HG03139 (cell line): ENCODE data around the gene PAFAH2.

Source experiments
- ATAC-seq: cut with Tn5 transposase; IDR thresholded peaks from one replicate; pipeline ENCODE4 v1.9.1; 2021; ENCODE audit not compliant: unreplicated experiment

PAFAH2 gene

GRCh38 chr1:26015358-26015757 is 17.5 kb upstream of the PAFAH2 start:
- ATAC-seq = no peak

DNA sequence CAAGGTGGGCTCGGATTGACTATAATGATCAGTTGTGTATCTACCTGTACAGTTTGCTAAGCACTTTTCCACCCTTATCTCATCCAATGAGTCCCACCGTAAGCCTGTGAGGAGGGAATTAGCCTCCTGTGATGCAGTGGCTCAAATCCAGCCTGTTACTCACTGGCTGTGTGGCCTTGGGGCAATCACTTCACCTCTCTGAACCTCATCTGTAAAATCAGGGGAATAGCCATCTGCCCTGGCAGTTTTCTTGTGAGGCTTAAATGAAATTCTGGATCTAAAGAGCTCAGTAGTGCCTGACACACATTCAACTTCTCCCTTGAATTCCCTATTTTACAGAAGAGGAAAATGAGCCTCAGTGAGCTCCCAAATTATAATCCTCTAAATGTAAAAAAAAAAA is 16.3 kb upstream of the PAFAH2 start:
- ATAC-seq = no peak

- ATAC-seq = no peak
Measured at GRCh38 chr1:26012864-26013263, 15.0 kb upstream of the PAFAH2 start.

DNA sequence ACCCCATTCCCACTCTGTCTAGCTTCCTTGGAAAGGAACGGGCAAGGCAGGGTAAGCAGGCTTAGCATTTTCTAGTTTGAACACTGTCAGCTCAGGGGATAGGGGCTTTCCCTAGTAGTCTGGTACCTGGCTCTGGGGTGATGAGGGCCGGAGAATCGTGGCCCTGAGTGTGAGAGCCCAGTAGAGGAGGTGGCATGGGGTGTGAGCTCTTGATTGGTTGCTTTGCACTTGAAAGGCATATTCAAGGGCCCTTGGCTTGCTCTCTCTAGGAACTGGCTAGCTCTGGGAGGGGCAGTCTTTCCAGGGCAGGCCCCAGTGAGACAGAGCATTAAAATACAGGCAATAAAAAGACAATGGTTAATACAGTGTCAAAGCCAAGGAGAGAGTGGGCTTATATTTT is 13.0 kb upstream of the PAFAH2 start:
- no peak for ATAC-seq

DNA sequence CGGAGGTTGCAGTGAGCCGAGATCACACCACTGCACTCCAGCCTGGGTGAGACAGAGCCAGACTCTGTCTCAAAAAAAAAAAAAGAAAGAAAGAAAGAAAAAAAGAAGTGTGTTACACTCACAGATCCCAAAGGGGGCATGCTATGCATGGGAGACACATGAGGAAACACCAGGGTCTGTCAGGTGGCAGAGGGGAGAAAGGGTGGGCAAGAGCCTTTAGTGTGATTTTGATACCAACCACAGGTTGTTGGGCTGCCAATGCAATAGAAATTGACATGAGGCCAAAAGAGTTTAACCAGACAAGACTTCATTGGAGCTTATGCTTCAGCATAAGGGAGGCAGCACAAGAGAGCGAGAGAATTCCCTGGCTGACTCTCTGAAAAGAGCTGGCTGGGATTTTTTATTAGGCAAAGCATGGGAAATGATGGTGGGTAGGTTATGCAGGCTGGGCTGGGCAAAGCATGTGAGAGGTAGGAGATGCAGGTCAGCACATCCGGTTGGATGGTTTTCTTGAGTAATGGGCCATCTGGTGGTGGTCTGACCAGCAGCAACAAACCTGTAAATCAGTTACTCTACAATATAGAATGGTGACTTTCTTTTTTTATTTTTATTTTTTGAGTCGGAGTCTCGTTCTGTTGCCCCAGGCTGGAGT is 12.1 kb upstream of the PAFAH2 start:
- no peak for ATAC-seq

GRCh38 chr1:26006710-26007109 is 8.8 kb upstream of the PAFAH2 start:
- no peak for ATAC-seq

GRCh38 chr1:26005434-26006105 is 7.7 kb upstream of the PAFAH2 start:
- ATAC-seq = no peak

DNA sequence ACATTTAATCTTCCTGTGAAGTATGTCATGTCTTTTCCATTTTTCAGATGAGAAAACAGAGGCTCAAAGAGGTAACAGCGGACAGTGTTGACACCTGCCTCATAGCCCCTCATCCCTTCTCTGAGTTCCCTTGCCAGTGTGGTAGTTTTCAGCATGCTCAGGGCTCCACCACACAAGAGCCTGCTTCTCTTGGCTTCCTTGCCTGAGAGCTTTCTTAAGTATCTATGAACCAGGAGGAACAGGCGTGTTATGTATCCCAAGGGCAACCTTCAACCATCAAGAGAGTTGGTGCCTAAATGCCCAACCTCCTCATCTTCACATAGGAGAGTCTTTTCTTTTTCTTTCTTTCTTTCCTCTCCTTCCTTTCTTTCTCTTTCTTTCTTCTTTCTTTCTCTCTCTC is 5.9 kb upstream of the PAFAH2 start:
- ATAC-seq = no peak

DNA sequence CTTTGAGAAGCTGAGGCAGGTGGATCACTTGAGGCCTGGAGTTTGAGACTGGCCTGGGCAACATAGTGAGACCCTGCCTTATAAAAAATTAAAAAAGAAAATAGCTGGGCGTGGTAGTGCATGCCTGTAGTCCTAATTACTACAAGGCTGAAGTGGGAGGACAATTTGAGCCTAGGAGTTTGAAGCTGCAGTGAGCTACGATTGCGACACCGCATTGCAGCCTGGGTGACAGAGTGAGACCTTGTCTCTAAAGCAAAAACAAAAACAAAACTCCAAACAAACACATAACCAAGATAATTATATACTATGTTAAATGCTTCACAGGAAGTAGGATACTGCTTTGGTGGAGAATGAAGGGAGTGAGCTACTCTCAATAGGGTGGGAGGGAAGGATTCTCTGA is 5.4 kb upstream of the PAFAH2 start:
- no peak for ATAC-seq

DNA sequence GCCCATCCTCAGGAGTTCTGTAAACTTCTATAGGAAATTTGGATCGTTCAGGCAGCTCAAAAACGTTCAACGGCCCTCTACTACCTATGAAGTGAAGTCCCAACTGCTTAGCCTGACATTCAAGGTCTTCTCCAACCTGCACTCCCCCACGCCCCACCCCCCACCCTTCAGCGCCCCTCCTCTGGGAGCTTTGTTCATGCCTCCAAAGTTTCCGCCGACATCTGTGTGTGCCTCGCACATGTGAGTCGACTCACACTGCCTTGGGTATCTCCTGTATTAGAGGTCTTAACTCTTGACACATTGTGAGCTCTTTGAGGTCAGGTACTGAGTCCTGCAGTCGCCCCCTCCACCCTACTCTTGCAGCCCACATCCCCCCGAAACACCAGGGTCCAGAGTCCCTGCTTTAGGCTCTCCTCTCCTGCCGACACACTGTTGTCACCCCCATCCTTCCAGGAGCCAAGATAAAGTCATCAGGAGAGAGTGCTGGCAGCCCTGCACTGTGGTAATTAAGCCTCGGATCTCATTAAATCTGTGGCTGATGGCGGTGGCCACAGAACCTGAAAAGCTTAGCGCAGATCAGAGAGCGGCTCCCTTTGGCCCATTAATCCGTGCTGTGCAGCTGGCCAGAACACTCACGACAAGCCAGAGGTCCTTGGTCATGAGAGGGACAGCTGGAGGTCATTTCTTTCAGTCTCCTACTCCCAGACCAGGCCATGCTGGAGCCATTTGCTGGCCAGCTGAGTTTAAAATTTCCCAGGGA is 1.4 kb upstream of the PAFAH2 start:
- ATAC-seq = no peak

- ATAC-seq = no peak
Measured at GRCh38 chr1:25996966-25997827, 666 bp downstream of the PAFAH2 start.

GRCh38 chr1:25994402-25995150 is 3.3 kb downstream of the PAFAH2 start:
- ATAC-seq = no peak

DNA sequence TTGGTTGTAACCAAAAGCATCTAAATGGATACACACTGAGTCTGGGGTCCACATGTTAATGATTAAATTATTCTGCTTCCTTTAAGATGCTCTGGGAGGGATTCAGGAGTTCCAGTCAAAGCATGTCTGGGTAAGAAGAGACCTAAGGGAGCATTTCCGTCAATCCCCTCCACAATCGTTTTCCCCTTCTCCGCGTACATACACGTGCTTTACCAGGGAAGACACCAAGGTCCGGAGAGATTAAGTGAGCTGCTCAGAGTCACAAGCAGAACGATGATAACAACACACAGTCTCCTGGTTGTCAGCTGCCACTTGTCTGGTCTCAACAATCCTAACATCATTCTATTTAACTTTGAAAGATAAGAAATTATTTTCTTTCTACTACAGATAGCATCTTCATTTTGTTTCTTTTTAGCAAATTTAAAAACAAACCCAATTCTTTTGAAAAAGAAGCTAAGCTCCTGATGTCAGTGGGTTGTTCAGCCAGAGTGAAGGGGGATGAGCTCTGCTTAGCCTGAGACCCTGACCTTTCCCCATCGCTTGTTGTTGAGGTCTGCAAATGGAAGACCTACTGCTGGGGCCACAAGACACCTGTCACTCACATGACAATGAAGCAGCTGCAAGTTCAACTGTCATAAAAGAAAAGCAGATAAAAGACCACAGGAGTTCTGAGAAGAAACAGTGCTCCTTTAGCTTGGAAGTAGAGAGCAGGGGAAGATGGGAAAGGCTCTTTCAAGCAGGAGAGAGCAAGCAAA is 4.5 kb downstream of the PAFAH2 start:
- no peak for ATAC-seq

- no peak for ATAC-seq
Measured at GRCh38 chr1:25992689-25993171, 5.1 kb downstream of the PAFAH2 start.

DNA sequence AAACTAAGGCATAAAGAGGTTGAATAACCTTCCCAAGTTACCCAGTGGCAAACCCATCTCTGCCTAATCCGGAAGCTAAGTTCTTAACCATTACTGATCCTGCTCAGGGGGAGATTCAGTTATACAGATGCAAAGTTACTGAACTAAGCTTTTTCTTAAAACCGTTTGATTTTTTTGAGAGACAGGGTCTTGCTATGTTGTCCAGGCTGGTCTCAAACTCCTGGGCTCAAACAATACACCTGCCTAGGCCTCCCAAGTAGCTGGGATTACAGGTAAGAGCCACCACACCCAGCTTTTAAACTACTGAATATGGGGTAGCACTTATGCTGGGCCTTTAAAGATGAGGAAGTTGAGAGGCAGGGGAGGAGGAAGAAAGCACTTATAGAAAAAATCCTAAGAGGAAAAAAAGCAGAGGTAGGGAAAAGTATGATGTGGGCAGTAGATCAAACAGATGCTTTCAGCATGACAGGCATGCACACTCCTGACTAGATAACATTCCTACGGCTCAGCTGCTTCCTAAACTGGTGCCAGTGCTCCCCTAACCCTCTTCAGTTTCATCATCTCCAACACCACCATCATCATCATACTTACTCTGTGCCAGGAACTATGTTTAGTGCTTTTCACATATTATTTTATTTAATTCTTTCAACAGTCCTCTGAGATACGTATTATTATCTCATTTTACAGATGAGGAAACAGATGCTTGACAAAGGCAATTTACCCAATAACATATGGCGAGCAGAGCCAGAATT is 5.8 kb downstream of the PAFAH2 start:
- no peak for ATAC-seq

- no peak for ATAC-seq
Measured at GRCh38 chr1:25990702-25991395, 7.0 kb downstream of the PAFAH2 start.

DNA sequence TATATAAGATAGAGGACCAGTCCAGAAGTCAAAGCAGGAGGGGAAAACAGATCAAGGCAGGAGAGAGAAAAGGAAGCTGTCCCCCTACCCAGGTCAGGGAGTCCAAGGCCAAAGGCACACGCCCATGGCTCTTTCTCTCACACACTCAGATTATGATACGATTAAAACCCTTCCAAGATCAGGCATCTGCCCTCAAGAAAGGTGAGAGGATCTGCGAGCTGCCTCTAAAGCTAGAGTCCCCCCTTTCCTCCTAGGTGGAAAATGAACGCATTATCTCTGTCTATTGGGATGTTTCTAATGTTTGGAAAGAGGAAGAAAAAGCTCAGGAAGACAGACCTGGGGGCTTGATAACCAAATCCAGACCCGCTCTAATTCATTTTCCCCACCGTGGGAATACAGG is 7.6 kb downstream of the PAFAH2 start:
- ATAC-seq = no peak

DNA sequence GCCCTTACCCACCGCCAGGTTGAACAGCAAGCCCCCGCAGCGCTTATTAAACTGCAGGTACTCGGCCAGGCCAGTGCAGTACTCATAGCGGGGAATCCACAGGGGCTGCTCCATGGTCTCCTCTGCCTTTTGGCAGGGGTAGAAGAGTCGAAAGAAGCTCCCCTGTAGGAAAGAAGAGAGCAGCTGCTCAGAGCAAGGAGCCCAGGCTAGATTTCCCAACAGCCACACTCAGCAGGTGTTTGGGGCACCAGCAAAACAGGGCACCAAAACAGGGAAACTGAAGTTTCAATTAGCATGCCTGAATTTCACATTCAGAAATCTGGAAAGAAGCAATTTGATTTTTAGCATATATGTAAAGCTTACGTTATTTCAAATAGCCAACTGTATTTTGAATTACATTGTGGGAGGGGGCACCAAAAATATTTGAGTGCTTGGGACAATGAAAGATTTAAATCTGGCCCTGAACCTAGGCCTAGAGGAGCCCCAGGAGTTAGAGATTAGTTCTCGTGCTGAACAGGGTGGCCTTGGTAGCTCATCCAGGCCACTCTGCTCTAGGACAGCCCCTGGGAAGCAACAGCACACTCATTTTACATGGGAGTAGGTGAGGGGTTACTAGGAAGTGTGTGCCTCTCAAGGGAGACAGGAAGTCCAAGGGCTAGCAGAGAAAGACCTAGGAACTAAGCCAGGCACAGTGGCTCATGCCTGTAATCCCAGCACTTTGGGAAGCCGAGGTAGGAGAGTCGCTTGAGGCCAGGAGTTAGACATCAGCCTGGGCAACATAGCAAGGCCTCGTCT is 8.2 kb downstream of the PAFAH2 start:
- ATAC-seq = no peak
